ENCODE results near the gene OR2A12. TPM values are rescaled to one million over a fixed set of nuclear protein-coding genes. Genes with fewer than 3 reads are reported as not detected.
"Not testable (repeated sequence)": the region's sequence is repeated elsewhere in the genome, so short reads cannot be mapped to it uniquely, and the experiment has no call there.

The OR2A12 gene
- total and polyA plus RNA-seq, 11 donors, result not detected

DNA sequence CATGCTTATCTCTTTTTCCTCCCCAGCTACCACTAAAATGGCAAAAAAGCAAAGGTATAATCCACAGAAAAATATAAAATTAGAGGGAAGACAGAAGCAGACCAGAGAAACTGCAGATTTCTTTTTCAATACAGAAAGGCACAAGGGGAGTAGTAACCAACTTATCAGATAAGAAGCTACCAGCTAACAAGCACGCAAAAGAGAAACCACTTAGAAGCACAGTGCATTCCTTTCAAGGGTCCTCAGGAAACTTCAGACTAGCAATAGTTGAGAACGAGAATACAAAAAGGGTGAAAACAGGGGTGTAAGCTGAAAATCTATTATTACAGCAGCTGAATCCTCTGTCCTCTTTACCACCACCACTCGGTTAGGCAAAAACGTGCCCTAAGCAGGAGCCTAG lies 47.2 kb upstream of the OR2A12 start:
- TF ChIP-seq CTCF (IDR thresholded peaks at IDR 0.05), result no peak
- no peak for TF ChIP-seq POLR2A (IDR thresholded peaks at IDR 0.05)
- H3K27me3 ChIP-seq, result no peaks in the 10 kb centered on the region
- no peak overlapping the region for H3K27ac ChIP-seq
- no peak for DNase-seq
- ATAC-seq, result no peak
- WGBS, 4 donors, result 38 to 70% (median 57%) methylated on average over 4 of the region's 4 CpGs
- intact Hi-C loops (cut with DNase I), result loop anchor here in 2 of 10 donors (10.0 kb wide), 1 partner anchor 86 kb away; the partner anchor contains the start of gene OR2A14 (in 2 of the 2)
- no peaks in the 10 kb centered on the region for H3K9me3 ChIP-seq
- H3K36me3 ChIP-seq, result no peaks in the 10 kb centered on the region
- peaks cover 0 to 13% (median 0%) of the 10 kb centered on the region in 12 donors for H3K4me1 ChIP-seq
- no peak overlapping the region for H3K4me3 ChIP-seq

GRCh38 chr7:144048648-144049047 lies 37.4 kb upstream of the OR2A12 start, which contains the start of gene OR2A5:
OR2A5 (plus strand) TSS chr7:144048948; CDS start chr7:144050402, 1,454 bp downstream.
- no peaks in the 10 kb centered on the region for H3K4me1 ChIP-seq
- 45 to 67% (median 57%) methylated on average over 1 of the region's 1 CpG for WGBS, 4 donors
- H3K27ac ChIP-seq, result no peak within 1 kb of the TSS
- DNase-seq (no peak), ATAC-seq (no peak)
- no peak within 1 kb of the TSS for H3K4me3 ChIP-seq
- no peaks in the 10 kb centered on the region for H3K36me3 ChIP-seq
- intact Hi-C loops (cut with DNase I), result no loop called here
- TF ChIP-seq POLR2A (IDR thresholded peaks at IDR 0.05) (no peak), CTCF (IDR thresholded peaks at IDR 0.05) (no peak)
- no peaks in the 10 kb centered on the region for H3K9me3 ChIP-seq
- peaks cover 0 to 4% (median 0%) of the 10 kb centered on the region in 9 donors for H3K27me3 ChIP-seq

DNA sequence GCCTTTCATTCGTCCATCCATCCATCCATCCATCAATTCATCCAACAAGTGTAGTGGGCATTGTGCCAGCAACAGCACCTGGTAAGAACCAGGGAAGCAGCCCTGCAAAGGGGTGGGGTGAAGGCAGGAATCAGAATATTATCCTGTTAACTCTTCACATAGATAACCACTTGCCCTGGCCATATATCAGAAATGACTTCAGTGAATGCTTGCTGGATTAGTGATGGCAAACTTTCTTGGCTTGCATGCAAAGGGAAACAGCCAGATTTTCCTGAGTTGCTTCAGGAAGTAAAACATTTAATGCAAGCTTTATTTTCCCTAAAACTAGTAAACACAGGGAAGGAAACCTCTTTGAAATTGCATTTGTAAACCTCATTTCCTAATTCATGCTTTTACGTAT lies 36.6 kb upstream of the OR2A12 start:
- ATAC-seq (no peak), DNase-seq (no peak)
- Histone ChIP-seq H3K4me3 (no peak overlapping the region), H3K36me3 (no peaks in the 10 kb centered on the region), H3K4me1 (no peaks in the 10 kb centered on the region), H3K9me3 (no peaks in the 10 kb centered on the region), H3K27ac (no peak overlapping the region), H3K27me3 (peaks cover 0 to 4% (median 0%) of the 10 kb centered on the region in 9 donors)
- intact Hi-C loops (cut with DNase I), result no loop called here
- TF ChIP-seq CTCF (IDR thresholded peaks at IDR 0.05), result no peak
- TF ChIP-seq POLR2A (IDR thresholded peaks at IDR 0.05), result no peak
- 45 to 81% (median 58%) methylated on average over 2 of the region's 2 CpGs for WGBS, 4 donors

- TF ChIP-seq POLR2A (IDR thresholded peaks at IDR 0.05) (no peak), CTCF (IDR thresholded peaks at IDR 0.05) (no peak)
- intact Hi-C loops (cut with DNase I), result no loop called here
- no peak for DNase-seq
- Histone ChIP-seq H3K36me3 (no peaks in the 10 kb centered on the region), H3K27me3 (peaks cover 0 to 4% (median 0%) of the 10 kb centered on the region in 9 donors), H3K27ac (no peak overlapping the region), H3K4me3 (no peak overlapping the region), H3K9me3 (no peaks in the 10 kb centered on the region), H3K4me1 (no peaks in the 10 kb centered on the region)
- 74 to 81% (median 77%) methylated on average over 3 of the region's 3 CpGs for WGBS, 4 donors
- ATAC-seq, result no peak
Observed at GRCh38 chr7:144050093-144050492, 36.0 kb upstream of the OR2A12 start.

GRCh38 chr7:144050884-144051283 lies 35.2 kb upstream of the OR2A12 start:
- DNase-seq; intact Hi-C loops (cut with DNase I): not testable (repeated sequence)
- 87 to 92% (median 92%) methylated on average over 8 of the region's 8 CpGs for whole genome bisulfite sequencing, 4 donors

More at GRCh38 chr7:144050884-144051283, 35.2 kb upstream of the OR2A12 start:
- not testable (repeated sequence) for ATAC-seq, H3K4me3 ChIP-seq, H3K36me3 ChIP-seq, H3K9me3 ChIP-seq, H3K27me3 ChIP-seq, H3K4me1 ChIP-seq, H3K27ac ChIP-seq
